H1 (cell line): ENCODE measurements around the gene PPP1R11.

Source experiments
- ATF2 ChIP-seq: IDR thresholded peaks from 2 replicates; pipeline ENCODE4 v1.6.1; 2012; ENCODE audit warnings: low read length, inconsistent platforms
- CEBPB ChIP-seq: IDR thresholded peaks from 2 replicates; pipeline ENCODE4 v1.6.1; 2012; ENCODE audit warnings: low read depth, low read length
- E2F6 ChIP-seq: IDR thresholded peaks from 2 replicates; pipeline ENCODE4 v1.6.1; 2012; ENCODE audit warnings: inconsistent platforms
- EP300 ChIP-seq, 2 experiments: IDR thresholded peaks; 1 replicate in 1 of 2; 2 replicates in 1 of 2; pipeline ENCODE4 v1.6.1; 2011 to 2012; ENCODE audit warnings: low read depth in 2 of 2, low read length in 2 of 2, mild to moderate bottlenecking in 2 of 2, borderline replicate concordance in 1 of 2, inconsistent platforms in 1 of 2, moderate library complexity in 1 of 2
- HDAC2 ChIP-seq, 2 experiments: fragments of 300-600 bp in 1 of 2; sonication (generic) in 1 of 2; IDR thresholded peaks; 2 replicates each; pipeline ENCODE4 v1.6.1; 2011 to 2012; ENCODE audit warnings: low read depth in 2 of 2, low read length in 2 of 2, mild to moderate bottlenecking in 2 of 2, moderate library complexity in 2 of 2, borderline replicate concordance in 1 of 2, inconsistent platforms in 1 of 2
- RNF2 ChIP-seq: fragments of 200-900, 300-1000 bp; sonication (generic); IDR thresholded peaks from 2 replicates; pipeline ENCODE4 v1.7.1; 2016; ENCODE audit warnings: borderline replicate concordance, low read depth, mild to moderate bottlenecking, antibody characterized with exemption, low read length; ENCODE audit not compliant: poor library complexity, severe bottlenecking; ENCODE audit errors: missing control alignments
- SP1 ChIP-seq: IDR thresholded peaks from 2 replicates; pipeline ENCODE4 v1.6.1; 2011; ENCODE audit warnings: low read depth, low read length
- SRF ChIP-seq: IDR thresholded peaks from 2 replicates; pipeline ENCODE4 v1.6.1; 2011; ENCODE audit warnings: mild to moderate bottlenecking, low read depth, low read length, moderate library complexity
- TF ChIP-seq, protein P1 (sequence below): IDR thresholded peaks from 2 replicates; pipeline ENCODE4 v1.6.1; 2011; ENCODE audit warnings: low read length, improper control_type of control experiment
- TF ChIP-seq, protein P2 (sequence below), 3 experiments: IDR thresholded peaks; 1 replicate in 2 of 3; 2 replicates in 1 of 3; pipeline versions ENCODE4 v1.5.1 to v1.6.1; 2011; ENCODE audit warnings: low read length in 3 of 3, mild to moderate bottlenecking in 3 of 3, inconsistent platforms in 2 of 3, low read depth in 1 of 3, moderate library complexity in 1 of 3; ENCODE audit not compliant: insufficient read depth in 1 of 3; ENCODE audit errors: control extremely low read depth in 1 of 3

DNA sequence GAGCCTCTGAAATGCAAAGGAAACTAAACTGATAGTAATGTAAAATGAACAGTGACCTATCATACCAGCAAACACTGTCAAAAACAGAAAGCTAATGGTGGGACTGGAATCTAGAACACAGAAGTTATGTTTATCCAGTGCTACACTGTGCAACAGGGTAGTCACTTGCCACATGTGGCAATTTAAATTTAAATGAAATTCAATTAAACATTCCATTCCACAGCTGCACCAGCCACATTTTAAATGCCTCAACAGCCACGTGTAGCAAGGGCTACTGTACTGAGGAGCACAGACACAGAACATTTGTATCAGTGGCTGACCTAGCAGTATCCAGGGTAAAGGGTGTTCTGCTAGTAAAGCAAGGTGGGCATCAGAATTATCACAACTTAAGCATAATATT is 11.5 kb upstream of the PPP1R11 start:
- TF ChIP-seq, protein P1, sequence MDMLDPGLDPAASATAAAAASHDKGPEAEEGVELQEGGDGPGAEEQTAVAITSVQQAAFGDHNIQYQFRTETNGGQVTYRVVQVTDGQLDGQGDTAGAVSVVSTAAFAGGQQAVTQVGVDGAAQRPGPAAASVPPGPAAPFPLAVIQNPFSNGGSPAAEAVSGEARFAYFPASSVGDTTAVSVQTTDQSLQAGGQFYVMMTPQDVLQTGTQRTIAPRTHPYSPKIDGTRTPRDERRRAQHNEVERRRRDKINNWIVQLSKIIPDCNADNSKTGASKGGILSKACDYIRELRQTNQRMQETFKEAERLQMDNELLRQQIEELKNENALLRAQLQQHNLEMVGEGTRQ = no peak
- TF ChIP-seq, protein P2, sequence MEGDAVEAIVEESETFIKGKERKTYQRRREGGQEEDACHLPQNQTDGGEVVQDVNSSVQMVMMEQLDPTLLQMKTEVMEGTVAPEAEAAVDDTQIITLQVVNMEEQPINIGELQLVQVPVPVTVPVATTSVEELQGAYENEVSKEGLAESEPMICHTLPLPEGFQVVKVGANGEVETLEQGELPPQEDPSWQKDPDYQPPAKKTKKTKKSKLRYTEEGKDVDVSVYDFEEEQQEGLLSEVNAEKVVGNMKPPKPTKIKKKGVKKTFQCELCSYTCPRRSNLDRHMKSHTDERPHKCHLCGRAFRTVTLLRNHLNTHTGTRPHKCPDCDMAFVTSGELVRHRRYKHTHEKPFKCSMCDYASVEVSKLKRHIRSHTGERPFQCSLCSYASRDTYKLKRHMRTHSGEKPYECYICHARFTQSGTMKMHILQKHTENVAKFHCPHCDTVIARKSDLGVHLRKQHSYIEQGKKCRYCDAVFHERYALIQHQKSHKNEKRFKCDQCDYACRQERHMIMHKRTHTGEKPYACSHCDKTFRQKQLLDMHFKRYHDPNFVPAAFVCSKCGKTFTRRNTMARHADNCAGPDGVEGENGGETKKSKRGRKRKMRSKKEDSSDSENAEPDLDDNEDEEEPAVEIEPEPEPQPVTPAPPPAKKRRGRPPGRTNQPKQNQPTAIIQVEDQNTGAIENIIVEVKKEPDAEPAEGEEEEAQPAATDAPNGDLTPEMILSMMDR (IDR thresholded peaks at IDR 0.05; ENCODE audit: control extremely low read depth in 1 of 3, insufficient read depth in 1 of 3, low read depth in 1 of 3, low read length in 3 of 3) = no peak
- TF ChIP-seq SP1 (no peak), CEBPB (no peak), E2F6 (no peak), ATF2 (no peak), HDAC2 (IDR thresholded peaks at IDR 0.05; ENCODE audit: borderline replicate concordance in 1 of 2, low read depth in 2 of 2, low read length in 2 of 2) (no peak), SRF (no peak), RNF2 (no peak), EP300 (IDR thresholded peaks at IDR 0.05; ENCODE audit: borderline replicate concordance in 1 of 2, low read depth in 2 of 2, low read length in 2 of 2) (no peak)
